HepG2 (cell line): ENCODE results near the gene IFIH1. TPM values are rescaled to one million over a fixed set of nuclear protein-coding genes. Genes with fewer than 3 reads are reported as not detected.
A peak's percentile ranks its signal among the peaks of the same experiment; 100 is the strongest.

Experiments
- ATM ChIP-seq: fragments of 450-650 bp; IDR thresholded peaks from 2 replicates; pipeline ENCODE4 v1.7.1; 2017; ENCODE audit warnings: mild to moderate bottlenecking, borderline replicate concordance
- BCL6 ChIP-seq: IDR thresholded peaks from 2 replicates; pipeline ENCODE4 v1.6.1; 2016; ENCODE audit warnings: missing genetic modification reagents, missing compliant biosample characterization
- GATAD1 ChIP-seq: IDR thresholded peaks from 2 replicates; pipeline ENCODE4 v1.6.1; 2016; ENCODE audit warnings: missing genetic modification reagents, missing compliant biosample characterization
- GPN1 ChIP-seq: sonication (generic); formaldehyde crosslinking; IDR thresholded peaks from 2 replicates; pipeline ENCODE4 v1.5.1; 2020; ENCODE audit warnings: missing genetic modification reagents, borderline replicate concordance
- KAT2B ChIP-seq: fragments of 150-350 bp; IDR thresholded peaks from 2 replicates; pipeline ENCODE4 v1.6.1; 2014; ENCODE audit warnings: low read depth, low read length, borderline replicate concordance
- KLF9 ChIP-seq: IDR thresholded peaks from 2 replicates; pipeline ENCODE4 v1.6.1; 2016; ENCODE audit warnings: low read depth
- MIXL1 ChIP-seq: IDR thresholded peaks from 2 replicates; pipeline ENCODE4 v1.6.1; 2016
- MXD3 ChIP-seq: IDR thresholded peaks from 2 replicates; pipeline ENCODE4 v1.6.1; 2016; ENCODE audit warnings: mild to moderate bottlenecking, missing biosample characterization, missing genetic modification reagents
- NR2C2 ChIP-seq: sonication (generic); formaldehyde crosslinking; IDR thresholded peaks from 2 replicates; pipeline ENCODE4 v1.4.0; 2020; ENCODE audit warnings: missing genetic modification reagents, mild to moderate bottlenecking, moderate library complexity, borderline replicate concordance
- PRPF4 ChIP-seq: fragments of 200-400 bp; formaldehyde crosslinking; IDR thresholded peaks from 2 replicates; pipeline ENCODE4 v1.6.1; 2016; ENCODE audit warnings: low read length, low read depth; ENCODE audit not compliant: poor library complexity, severe bottlenecking
- STAT6 ChIP-seq: sonication (generic); formaldehyde crosslinking; IDR thresholded peaks from 2 replicates; pipeline ENCODE4 v1.4.0; 2020; ENCODE audit warnings: missing genetic modification reagents, mild to moderate bottlenecking, borderline replicate concordance
- TFDP2 ChIP-seq: sonication (generic); formaldehyde crosslinking; IDR thresholded peaks from 2 replicates; pipeline ENCODE4 v1.4.0; 2020; ENCODE audit warnings: missing genetic modification reagents
- THRA ChIP-seq: sonication (generic); formaldehyde crosslinking; IDR thresholded peaks from 2 replicates; pipeline ENCODE4 v1.4.0; 2020; ENCODE audit warnings: missing genetic modification reagents, borderline replicate concordance
- ZFP90 ChIP-seq: sonication (generic); formaldehyde crosslinking; IDR thresholded peaks from 2 replicates; pipeline ENCODE4 v1.8.0; 2022; ENCODE audit warnings: missing genetic modification reagents, mild to moderate bottlenecking, inconsistent platforms, borderline replicate concordance
- ZHX1 ChIP-seq: sonication (generic); formaldehyde crosslinking; IDR thresholded peaks from 2 replicates; pipeline ENCODE4 v1.8.1; 2022; ENCODE audit warnings: low read depth, mild to moderate bottlenecking, missing genetic modification reagents
- ZNF335 ChIP-seq: sonication (generic); formaldehyde crosslinking; IDR thresholded peaks from 2 replicates; pipeline ENCODE4 v1.4.0; 2020; ENCODE audit warnings: missing genetic modification reagents
- ZNF737 ChIP-seq: sonication (generic); formaldehyde crosslinking; IDR thresholded peaks from 2 replicates; pipeline ENCODE4 v1.5.0; 2020; ENCODE audit warnings: missing genetic modification reagents, mild to moderate bottlenecking, borderline replicate concordance
- polyA plus RNA-seq, 8 experiments: library from polyadenylated mRNA; depleted of rRNA in 3 of 8; stranded (reverse) in 7 of 8; unstranded in 1 of 8; fragments of >200 nt; fragmentation: Illumina TruSeq in 4 of 8; extraction: Trizol in 4 of 8; gene quantifications; 2 replicates each; pipeline versions ENCODE4 v1.2.1 to v1.2.3, GENCODE V29; 2011 to 2016; ENCODE audit warnings: low read depth in 4 of 8, missing spikeins in 1 of 8, mixed read lengths in 1 of 8; ENCODE audit not compliant: insufficient read depth in 1 of 8
- total RNA-seq, 5 experiments: library from RNA; depleted of rRNA; stranded (reverse); fragments of >200 nt; fragmentation: Illumina TruSeq; extraction: Trizol; gene quantifications; 2 replicates each; pipeline ENCODE4 v1.2.3, GENCODE V29; 2016; ENCODE audit warnings: low read depth in 1 of 5

Gene IFIH1
- total and polyA plus RNA-seq, 2 of the 13 experiments (the other 11 are each of a cell fraction or from before 2014, with no cell fraction given), result 1.5 to 11.5 TPM

GRCh38 chr2:162343824-162344616 is 25.5 kb upstream of the IFIH1 start, which contains the start of gene GCA (continued):
- peak; percentile 39 for TF ChIP-seq THRA (CRISPR knock-in tag)
- TF ChIP-seq STAT6 (CRISPR knock-in tag), result peak; percentile 81; the same call in 1 of the 2 replicates
- no peak for TF ChIP-seq PRPF4
- no peak for TF ChIP-seq MIXL1 (CRISPR knock-in tag)
- TF ChIP-seq KAT2B, result no peak
- TF ChIP-seq ZNF737 (CRISPR knock-in tag), result no peak
- TF ChIP-seq KLF9 (CRISPR knock-in tag), result peak; percentile 95
- TF ChIP-seq MXD3 (CRISPR knock-in tag), result peak; percentile 90
- TF ChIP-seq GPN1, result no peak
- TF ChIP-seq GATAD1, result peak; percentile 84
- TF ChIP-seq ZHX1 (CRISPR knock-in tag), result 0 out of 2 replicates have a peak, but pooled peaks have one; percentile 62
- no peak for TF ChIP-seq ATM
- TF ChIP-seq ZFP90 (CRISPR knock-in tag), result peak; percentile 82; the same call in 1 of the 2 replicates
- TF ChIP-seq TFDP2 (CRISPR knock-in tag), result peak; percentile 41; the same call in 1 of the 2 replicates
- TF ChIP-seq ZNF335 (CRISPR knock-in tag), result no peak; the same call in 1 of the 2 replicates
- TF ChIP-seq NR2C2 (CRISPR knock-in tag), result no peak
- peak; percentile 63 for TF ChIP-seq BCL6 (CRISPR knock-in tag)
